ENCODE data around the gene HIRIP3. TPM values are rescaled to one million over a fixed set of nuclear protein-coding genes. Genes with fewer than 3 reads are reported as not detected.
"Not testable (repeated sequence)": the region's sequence is repeated elsewhere in the genome, so short reads cannot be mapped to it uniquely, and the experiment has no call there.

The HIRIP3 gene, protein sequence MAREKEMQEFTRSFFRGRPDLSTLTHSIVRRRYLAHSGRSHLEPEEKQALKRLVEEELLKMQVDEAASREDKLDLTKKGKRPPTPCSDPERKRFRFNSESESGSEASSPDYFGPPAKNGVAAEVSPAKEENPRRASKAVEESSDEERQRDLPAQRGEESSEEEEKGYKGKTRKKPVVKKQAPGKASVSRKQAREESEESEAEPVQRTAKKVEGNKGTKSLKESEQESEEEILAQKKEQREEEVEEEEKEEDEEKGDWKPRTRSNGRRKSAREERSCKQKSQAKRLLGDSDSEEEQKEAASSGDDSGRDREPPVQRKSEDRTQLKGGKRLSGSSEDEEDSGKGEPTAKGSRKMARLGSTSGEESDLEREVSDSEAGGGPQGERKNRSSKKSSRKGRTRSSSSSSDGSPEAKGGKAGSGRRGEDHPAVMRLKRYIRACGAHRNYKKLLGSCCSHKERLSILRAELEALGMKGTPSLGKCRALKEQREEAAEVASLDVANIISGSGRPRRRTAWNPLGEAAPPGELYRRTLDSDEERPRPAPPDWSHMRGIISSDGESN
- total RNA-seq (16.0 TPM), polyA plus RNA-seq (ENCODE audit: insufficient read depth, low read depth, low replicate concordance) (18.7 TPM)
- long read RNA-seq, donor 1, partial matches to known transcripts: 5 of 6 reads
- long read RNA-seq, donor 1, other reads (novel, unspliced or antisense): 0 of 6 reads
- long read RNA-seq, donor 2, transcript HIRIP3-204 (6 exons, 988 nt): major isoform, 6 of 18 reads
- long read RNA-seq, donor 2, partial matches to known transcripts: 5 of 18 reads
- long read RNA-seq, donor 2, other reads (novel, unspliced or antisense): 6 of 18 reads
- long read RNA-seq, donor 3, transcript HIRIP3-204 (6 exons, 988 nt): major isoform, 6 of 15 reads
- long read RNA-seq, donor 3, partial matches to known transcripts: 8 of 15 reads
- long read RNA-seq, donor 3, other reads (novel, unspliced or antisense): 0 of 15 reads
- long read RNA-seq, donor 4, partial matches to known transcripts: 10 of 42 reads
- long read RNA-seq, donor 4, other reads (novel, unspliced or antisense): 25 of 42 reads
- long read RNA-seq, donor 5: 0 reads
- long read RNA-seq, donor 6, partial matches to known transcripts: 0 of 5 reads
- long read RNA-seq, donor 6, other reads (novel, unspliced or antisense): 0 of 5 reads
- long read RNA-seq, donor 7, transcript HIRIP3-201 (7 exons, 3,388 nt): major isoform, 15 of 32 reads
- long read RNA-seq, donor 7, transcript HIRIP3-204 (6 exons, 988 nt): minor isoform, 7 of 32 reads
- long read RNA-seq, donor 7, partial matches to known transcripts: 7 of 32 reads
- long read RNA-seq, donor 7, other reads (novel, unspliced or antisense): 3 of 32 reads
- long read RNA-seq, donor 8, partial matches to known transcripts: 18 of 35 reads
- long read RNA-seq, donor 8, other reads (novel, unspliced or antisense): 13 of 35 reads
- long read RNA-seq, donor 9, partial matches to known transcripts: 0 of 1 reads
- long read RNA-seq, donor 9, other reads (novel, unspliced or antisense): 0 of 1 reads
- long read RNA-seq, donor 10, partial matches to known transcripts: 5 of 6 reads
- long read RNA-seq, donor 10, other reads (novel, unspliced or antisense): 0 of 6 reads

DNA sequence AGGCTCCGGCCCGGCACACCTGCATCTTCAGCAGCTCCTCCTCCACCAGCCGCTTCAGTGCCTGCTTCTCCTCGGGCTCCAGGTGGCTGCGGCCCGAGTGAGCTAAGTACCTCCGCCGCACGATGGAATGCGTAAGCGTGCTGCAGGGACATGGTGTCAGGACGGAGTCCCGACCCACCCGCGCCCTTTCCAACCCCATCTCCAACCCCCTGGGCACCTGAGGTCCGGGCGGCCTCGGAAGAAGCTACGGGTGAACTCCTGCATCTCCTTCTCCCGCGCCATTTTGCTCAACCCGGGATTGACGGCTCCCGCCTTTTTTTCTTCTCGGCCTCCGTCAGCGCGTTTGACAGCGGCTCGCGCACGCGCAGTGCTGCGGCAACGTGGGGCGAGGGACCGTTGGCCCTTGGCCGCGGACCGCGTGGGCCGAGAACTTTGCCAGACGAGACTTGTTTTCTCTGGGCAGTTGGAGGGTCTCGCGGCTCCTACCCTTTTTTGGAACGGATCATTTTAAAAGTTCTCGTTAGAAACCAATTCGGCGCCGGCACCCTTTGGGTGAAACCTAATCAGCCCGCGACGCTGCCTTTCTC lies at the start of gene HIRIP3:
Gene HIRIP3 (minus strand): TSS at position 294 of the 587 bp plus-strand sequence. CDS start 12 bp downstream, at position 282.
- FAIRE-seq (no peak), DNase-seq (peak; percentile 86 to 95 (median 94))
- Histone ChIP-seq H3K9ac (ENCODE audit: low read length in 3 of 3) (peak within 1 kb of the TSS; percentile 80 to 99 (median 92)), H3K4me1 (ENCODE audit: control insufficient read depth in 2 of 3, insufficient read depth in 2 of 3, low read depth in 1 of 3, low read length in 3 of 3) (peaks cover 0 to 16% (median 14%) of the 10 kb centered on the region in 3 donors), H3K4me3 (ENCODE audit: low read length in 3 of 3) (peak within 1 kb of the TSS; percentile 96 to 99 (median 98)), H3K27ac (ENCODE audit: low read depth in 2 of 2, low read length in 2 of 2) (peak within 1 kb of the TSS; percentile 98 to 99), H3K27me3 (ENCODE audit: control insufficient read depth, insufficient read depth, low read length) (no peaks in the 10 kb centered on the region), H3K36me3 (ENCODE audit: control insufficient read depth in 2 of 3, insufficient read depth in 3 of 3, low read length in 3 of 3) (peaks cover 0 to 24% (median 4%) of the 10 kb centered on the region in 3 donors), H3K9me3 (ENCODE audit: control insufficient read depth in 2 of 3, insufficient read depth in 1 of 3, low read length in 3 of 3) (no peaks in the 10 kb centered on the region)
- TF ChIP-seq, protein P1, sequence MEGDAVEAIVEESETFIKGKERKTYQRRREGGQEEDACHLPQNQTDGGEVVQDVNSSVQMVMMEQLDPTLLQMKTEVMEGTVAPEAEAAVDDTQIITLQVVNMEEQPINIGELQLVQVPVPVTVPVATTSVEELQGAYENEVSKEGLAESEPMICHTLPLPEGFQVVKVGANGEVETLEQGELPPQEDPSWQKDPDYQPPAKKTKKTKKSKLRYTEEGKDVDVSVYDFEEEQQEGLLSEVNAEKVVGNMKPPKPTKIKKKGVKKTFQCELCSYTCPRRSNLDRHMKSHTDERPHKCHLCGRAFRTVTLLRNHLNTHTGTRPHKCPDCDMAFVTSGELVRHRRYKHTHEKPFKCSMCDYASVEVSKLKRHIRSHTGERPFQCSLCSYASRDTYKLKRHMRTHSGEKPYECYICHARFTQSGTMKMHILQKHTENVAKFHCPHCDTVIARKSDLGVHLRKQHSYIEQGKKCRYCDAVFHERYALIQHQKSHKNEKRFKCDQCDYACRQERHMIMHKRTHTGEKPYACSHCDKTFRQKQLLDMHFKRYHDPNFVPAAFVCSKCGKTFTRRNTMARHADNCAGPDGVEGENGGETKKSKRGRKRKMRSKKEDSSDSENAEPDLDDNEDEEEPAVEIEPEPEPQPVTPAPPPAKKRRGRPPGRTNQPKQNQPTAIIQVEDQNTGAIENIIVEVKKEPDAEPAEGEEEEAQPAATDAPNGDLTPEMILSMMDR (IDR thresholded peaks at IDR 0.05; ENCODE audit: borderline replicate concordance, extremely low read depth, insufficient read depth): no peak
- intact Hi-C loops (cut with DNase I): no loop called here

- Histone ChIP-seq H3K27ac (ENCODE audit: low read depth in 2 of 2, low read length in 2 of 2) (no peak overlapping the region), H3K4me1 (ENCODE audit: control insufficient read depth in 2 of 3, insufficient read depth in 2 of 3, low read depth in 1 of 3, low read length in 3 of 3) (peaks cover 0 to 2% (median 0%) of the 10 kb centered on the region in 3 donors), H3K4me3 (ENCODE audit: low read length in 3 of 3) (no peak overlapping the region), H3K36me3 (ENCODE audit: control insufficient read depth in 2 of 3, insufficient read depth in 3 of 3, low read length in 3 of 3) (no peaks in the 10 kb centered on the region), H3K9ac (ENCODE audit: low read length in 3 of 3) (no peak overlapping the region), H3K9me3 (ENCODE audit: control insufficient read depth in 2 of 3, insufficient read depth in 1 of 3, low read length in 3 of 3) (peaks cover 0 to 3% (median 0%) of the 10 kb centered on the region in 3 donors), H3K27me3 (ENCODE audit: control insufficient read depth, insufficient read depth, low read length) (no peaks in the 10 kb centered on the region)
- FAIRE-seq: peak; percentile 83
- DNase-seq: peak in 2 of 5 donors; percentile 31 to 63
- TF ChIP-seq, protein P1 (IDR thresholded peaks at IDR 0.05; ENCODE audit: borderline replicate concordance, extremely low read depth, insufficient read depth): peak; percentile 17
- intact Hi-C loops (cut with DNase I): no loop called here
These were observed 46.4 kb upstream of the HIRIP3 start for GRCh38 chr16:30041841-30042240.

DNA sequence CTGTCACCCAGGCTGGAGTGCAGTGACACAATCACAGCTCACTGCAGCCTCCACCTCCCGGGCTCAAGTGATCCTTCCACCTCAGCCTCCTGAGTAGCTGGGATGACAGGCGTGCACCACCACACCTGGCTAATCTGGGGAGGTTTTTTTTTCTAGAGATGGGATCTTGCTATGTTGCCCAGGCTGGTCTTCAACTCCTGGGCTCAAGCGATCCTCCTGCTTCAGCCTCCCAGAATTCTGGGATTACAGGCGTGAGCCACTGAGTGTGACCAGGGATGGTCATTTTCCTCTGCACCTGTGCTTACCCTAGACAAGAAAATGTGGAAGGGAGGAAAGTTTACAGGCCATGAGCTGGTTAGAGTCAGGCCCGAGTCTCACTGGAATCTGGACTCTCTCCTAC lies 45.3 kb upstream of the HIRIP3 start:
- H3K4me1 ChIP-seq (ENCODE audit: control insufficient read depth in 2 of 3, insufficient read depth in 2 of 3, low read depth in 1 of 3, low read length in 3 of 3); H3K27ac ChIP-seq (ENCODE audit: low read depth in 2 of 2, low read length in 2 of 2); FAIRE-seq; DNase-seq; H3K9ac ChIP-seq (ENCODE audit: low read length in 3 of 3); H3K4me3 ChIP-seq (ENCODE audit: low read length in 3 of 3); H3K9me3 ChIP-seq (ENCODE audit: control insufficient read depth in 2 of 3, insufficient read depth in 1 of 3, low read length in 3 of 3); H3K27me3 ChIP-seq (ENCODE audit: control insufficient read depth, insufficient read depth, low read length); intact Hi-C loops (cut with DNase I); H3K36me3 ChIP-seq (ENCODE audit: control insufficient read depth in 2 of 3, insufficient read depth in 3 of 3, low read length in 3 of 3): not testable (repeated sequence)

Measured in kidney (tissue), 22 donors.